Fibroblast of lung (primary cell): Measurements from ENCODE around the gene TIGD7.

Source experiments
- EZH2 ChIP-seq: IDR thresholded peaks from 2 replicates; pipeline ENCODE4 v1.5.1; 2012; ENCODE audit warnings: low read length, control low read depth, mild to moderate bottlenecking; ENCODE audit errors: missing control alignments
- TF ChIP-seq, protein P1 (sequence below), 2 donors: IDR thresholded peaks in 1 of 2; conservative IDR thresholded peaks in 1 of 2; 1 replicate in 1 of 2; 2 replicates in 1 of 2; pipeline ENCODE4 v1.5.1; 2011 to 2012; ENCODE audit warnings: low read length in 2 of 2, control low read depth in 1 of 2, inconsistent platforms in 1 of 2, low read depth in 1 of 2, mild to moderate bottlenecking in 1 of 2

- TF ChIP-seq, protein P1, sequence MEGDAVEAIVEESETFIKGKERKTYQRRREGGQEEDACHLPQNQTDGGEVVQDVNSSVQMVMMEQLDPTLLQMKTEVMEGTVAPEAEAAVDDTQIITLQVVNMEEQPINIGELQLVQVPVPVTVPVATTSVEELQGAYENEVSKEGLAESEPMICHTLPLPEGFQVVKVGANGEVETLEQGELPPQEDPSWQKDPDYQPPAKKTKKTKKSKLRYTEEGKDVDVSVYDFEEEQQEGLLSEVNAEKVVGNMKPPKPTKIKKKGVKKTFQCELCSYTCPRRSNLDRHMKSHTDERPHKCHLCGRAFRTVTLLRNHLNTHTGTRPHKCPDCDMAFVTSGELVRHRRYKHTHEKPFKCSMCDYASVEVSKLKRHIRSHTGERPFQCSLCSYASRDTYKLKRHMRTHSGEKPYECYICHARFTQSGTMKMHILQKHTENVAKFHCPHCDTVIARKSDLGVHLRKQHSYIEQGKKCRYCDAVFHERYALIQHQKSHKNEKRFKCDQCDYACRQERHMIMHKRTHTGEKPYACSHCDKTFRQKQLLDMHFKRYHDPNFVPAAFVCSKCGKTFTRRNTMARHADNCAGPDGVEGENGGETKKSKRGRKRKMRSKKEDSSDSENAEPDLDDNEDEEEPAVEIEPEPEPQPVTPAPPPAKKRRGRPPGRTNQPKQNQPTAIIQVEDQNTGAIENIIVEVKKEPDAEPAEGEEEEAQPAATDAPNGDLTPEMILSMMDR (conservative IDR thresholded peaks at IDR 0.05 in 1 of 2, IDR thresholded peaks at IDR 0.05 in 1 of 2; ENCODE audit: low read depth in 1 of 2, low read length in 2 of 2), result no peak
- no peak for TF ChIP-seq EZH2
Observed at GRCh38 chr16:3328104-3328503, 22.9 kb upstream of the TIGD7 start.
